ENCODE results near the gene DDX49.

Gene DDX49

DNA sequence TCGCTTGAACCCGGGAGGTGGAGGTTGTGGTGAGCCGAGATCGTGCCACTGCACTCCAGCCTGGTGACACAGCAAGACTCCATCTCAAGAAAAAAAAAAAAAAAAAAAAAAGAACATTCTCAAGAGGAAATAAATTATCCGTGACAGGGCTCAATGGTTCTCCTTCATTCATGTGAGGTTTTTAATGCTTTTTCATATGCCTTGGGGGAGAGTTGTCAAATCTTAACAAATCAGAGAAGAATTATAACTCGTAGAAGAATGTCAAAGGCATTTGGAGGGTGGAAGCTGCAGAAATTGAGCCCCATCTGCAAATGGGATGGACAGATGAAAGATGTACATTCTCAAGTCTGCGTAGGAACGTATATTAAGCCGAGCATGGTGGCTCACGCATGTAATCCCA lies 56.4 kb downstream of the DDX49 start:
- no peak for DNase-seq
